ENCODE data around the gene TPM1. TPM values are rescaled to one million over a fixed set of nuclear protein-coding genes. Genes with fewer than 3 reads are reported as not detected.
"Not testable (repeated sequence)": the region's sequence is repeated elsewhere in the genome, so short reads cannot be mapped to it uniquely, and the experiment has no call there.

The TPM1 gene
- total RNA-seq, 1 experiment from 2014 or later: 421 TPM

- POLR2A ChIA-PET; H3K27ac Mint-ChIP-seq; H3K4me1 Mint-ChIP-seq; H3K27me3 Mint-ChIP-seq (ENCODE audit: low read depth); ATAC-seq; H3K36me3 Mint-ChIP-seq; H3K4me3 Mint-ChIP-seq; CTCF ChIA-PET; DNase-seq (ENCODE audit: low spot score): not testable (repeated sequence)
- peaks cover 24% of the 10 kb centered on the region for H3K9me3 Mint-ChIP-seq
- peak; percentile 51 for TF ChIP-seq NFYB (CRISPR knock-in tag; conservative IDR thresholded peaks at IDR 0.05; ENCODE audit: low read depth)
Measured at GRCh38 chr15:63105354-63105753, 62.8 kb downstream of the TPM1 start.

GRCh38 chr15:63107895-63108546 is 65.5 kb downstream of the TPM1 start:
- TF ChIP-seq SOX15 (CRISPR knock-in tag; IDR thresholded peaks at IDR 0.05) (no peak), ZNF423 (CRISPR knock-in tag; IDR thresholded peaks at IDR 0.05) (no peak), RORB (CRISPR knock-in tag; IDR thresholded peaks at IDR 0.05) (no peak), ZNF219 (CRISPR knock-in tag; IDR thresholded peaks at IDR 0.05; ENCODE audit: borderline replicate concordance) (no peak), ZNF281 (CRISPR knock-in tag; IDR thresholded peaks at IDR 0.05) (no peak), MXD4 (CRISPR knock-in tag; IDR thresholded peaks at IDR 0.05; ENCODE audit: borderline replicate concordance) (no peak)
- H3K4me3 Mint-ChIP-seq: no peak overlapping the region
- peaks cover 18% of the 10 kb centered on the region for H3K9me3 Mint-ChIP-seq
- DNase-seq (ENCODE audit: low spot score) (no peak), ATAC-seq (no peak)
- POLR2A ChIA-PET: no interaction called here
- peaks cover 4% of the 10 kb centered on the region for H3K36me3 Mint-ChIP-seq
- CTCF ChIA-PET: interaction anchor here (0.5 kb wide), 1 partner anchor 160 kb away, joined by 3 read pairs; no protein-coding TSS in a partner anchor
- H3K27me3 Mint-ChIP-seq (ENCODE audit: low read depth): no peaks in the 10 kb centered on the region; the same call in 1 of the 2 replicates
- H3K27ac Mint-ChIP-seq: no peak overlapping the region
- no peaks in the 10 kb centered on the region for H3K4me1 Mint-ChIP-seq

- ATAC-seq (no peak), DNase-seq (ENCODE audit: low spot score) (no peak)
- no peak for TF ChIP-seq MYBL2 (CRISPR knock-in tag; IDR thresholded peaks at IDR 0.05)
- no peak for TF ChIP-seq ATF1 (CRISPR knock-in tag; IDR thresholded peaks at IDR 0.05)
- no peak for TF ChIP-seq SP1 (CRISPR knock-in tag; conservative IDR thresholded peaks at IDR 0.05)
- TF ChIP-seq ZNF219 (CRISPR knock-in tag; IDR thresholded peaks at IDR 0.05; ENCODE audit: borderline replicate concordance): no peak
- TF ChIP-seq FOXP4 (CRISPR knock-in tag; IDR thresholded peaks at IDR 0.05): no peak
- Mint-ChIP-seq H3K27ac (no peak overlapping the region), H3K9me3 (peaks cover 17% of the 10 kb centered on the region), H3K4me3 (no peak overlapping the region), H3K36me3 (peaks cover 4% of the 10 kb centered on the region), H3K27me3 (ENCODE audit: low read depth) (no peaks in the 10 kb centered on the region; the same call in 1 of the 2 replicates), H3K4me1 (no peaks in the 10 kb centered on the region)
- ChIA-PET POLR2A (no interaction called here), CTCF (no interaction called here)
Measured at GRCh38 chr15:63109498-63109897, 67.0 kb downstream of the TPM1 start.

GRCh38 chr15:63109920-63110319 is 67.4 kb downstream of the TPM1 start:
- CTCF ChIA-PET: no interaction called here
- POLR2A ChIA-PET: no interaction called here
- TF ChIP-seq AR (CRISPR knock-in tag; IDR thresholded peaks at IDR 0.05): no peak
- TF ChIP-seq PRDM15 (CRISPR knock-in tag; IDR thresholded peaks at IDR 0.05): no peak
- TF ChIP-seq HMGXB4 (CRISPR knock-in tag; IDR thresholded peaks at IDR 0.05): no peak
- no peak for TF ChIP-seq CBFB (CRISPR knock-in tag; IDR thresholded peaks at IDR 0.05; ENCODE audit: low read depth)

More at GRCh38 chr15:63109920-63110319, 67.4 kb downstream of the TPM1 start:
- Mint-ChIP-seq H3K4me3 (no peak overlapping the region), H3K27me3 (ENCODE audit: low read depth) (no peaks in the 10 kb centered on the region; the same call in 1 of the 2 replicates), H3K9me3 (peaks cover 13% of the 10 kb centered on the region), H3K36me3 (peaks cover 3% of the 10 kb centered on the region), H3K27ac (no peak overlapping the region), H3K4me1 (no peaks in the 10 kb centered on the region)
- DNase-seq (ENCODE audit: low spot score) (no peak), ATAC-seq (no peak)
